Measurements from ENCODE around the gene GRAMD2B. TPM values are rescaled to one million over a fixed set of nuclear protein-coding genes. Genes with fewer than 3 reads are reported as not detected.
A peak's percentile ranks its signal among the peaks of the same experiment; 100 is the strongest.
"Not testable (repeated sequence)": the region's sequence is repeated elsewhere in the genome, so short reads cannot be mapped to it uniquely, and the experiment has no call there.

The GRAMD2B gene
- total RNA-seq, 2 donors from 2014 or later, result 12.7 to 15.7 TPM

DNA sequence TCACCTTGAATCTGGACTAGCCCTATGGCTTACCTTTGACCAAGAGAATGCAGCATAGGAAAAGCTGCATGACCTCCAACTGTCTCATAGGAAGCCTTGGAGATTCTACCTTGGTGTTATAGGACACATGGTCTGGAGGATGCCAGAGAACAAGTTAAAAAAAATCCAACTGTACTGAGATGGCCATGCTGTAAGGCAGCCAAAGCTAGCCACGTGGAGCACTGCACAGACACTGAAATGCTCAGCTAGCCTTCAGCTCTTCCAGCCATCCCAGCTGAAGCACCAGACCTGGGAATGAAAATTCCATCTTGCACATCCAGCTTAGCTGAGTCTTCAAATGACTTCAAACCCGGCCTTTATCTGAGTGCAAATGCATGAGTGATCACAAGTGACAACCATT, 6.0 kb upstream of the GRAMD2B start:
- DNase-seq (no peak), ATAC-seq (replicated peaks in 1 of 2) (no peak)
- Mint-ChIP-seq H3K27ac (no peak overlapping the region), H3K27me3 (ENCODE audit: low read depth) (no peaks in the 10 kb centered on the region), H3K36me3 (ENCODE audit: insufficient read depth in 2 of 2) (no peaks in the 10 kb centered on the region), H3K4me3 (no peak overlapping the region), H3K9me3 (peaks cover 0 to 4% of the 10 kb centered on the region in 2 donors), H3K4me1 (ENCODE audit: low read depth) (peaks cover 12% of the 10 kb centered on the region)

GRCh38 chr5:126419102-126419501, 4.1 kb upstream of the GRAMD2B start:
- DNase-seq (no peak), ATAC-seq (replicated peaks in 1 of 2) (no peak)
- no peak overlapping the region for H3K4me3 Mint-ChIP-seq
- H3K27ac Mint-ChIP-seq, result no peak overlapping the region
- H3K36me3 Mint-ChIP-seq (ENCODE audit: insufficient read depth in 2 of 2), result no peaks in the 10 kb centered on the region
- H3K27me3 Mint-ChIP-seq (ENCODE audit: low read depth), result no peaks in the 10 kb centered on the region
- peaks cover 1 to 4% of the 10 kb centered on the region in 2 donors for H3K9me3 Mint-ChIP-seq
- peaks cover 23% of the 10 kb centered on the region for H3K4me1 Mint-ChIP-seq (ENCODE audit: low read depth)

DNA sequence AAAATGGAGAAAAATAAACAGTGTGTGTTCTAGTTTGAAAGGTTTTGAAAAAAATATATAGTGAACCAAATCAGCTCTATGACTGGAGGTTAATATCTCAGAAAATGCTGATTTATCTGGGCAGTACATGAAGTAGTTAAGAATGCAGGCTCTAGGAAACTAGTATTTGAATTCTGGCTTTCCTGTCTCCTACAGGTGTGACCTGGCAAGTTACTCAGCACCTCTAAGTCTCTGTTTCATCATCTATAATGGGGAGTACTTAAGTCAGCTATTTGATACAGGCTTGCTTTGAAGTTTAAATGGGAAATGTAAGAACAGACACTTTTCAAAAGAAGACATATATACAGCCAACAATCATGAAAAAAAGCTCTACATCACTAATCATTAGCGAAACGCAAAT, 5.2 kb downstream of the GRAMD2B start:
- ATAC-seq (replicated peaks in 1 of 2), result no peak
- Mint-ChIP-seq H3K9me3 (no peaks in the 10 kb centered on the region), H3K4me1 (ENCODE audit: low read depth) (peaks cover 34% of the 10 kb centered on the region), H3K4me3 (no peak overlapping the region), H3K36me3 (ENCODE audit: insufficient read depth in 2 of 2) (peaks cover 2% of the 10 kb centered on the region in 2 donors), H3K27ac (no peak overlapping the region), H3K27me3 (ENCODE audit: low read depth) (no peaks in the 10 kb centered on the region)
- no peak for DNase-seq

DNA sequence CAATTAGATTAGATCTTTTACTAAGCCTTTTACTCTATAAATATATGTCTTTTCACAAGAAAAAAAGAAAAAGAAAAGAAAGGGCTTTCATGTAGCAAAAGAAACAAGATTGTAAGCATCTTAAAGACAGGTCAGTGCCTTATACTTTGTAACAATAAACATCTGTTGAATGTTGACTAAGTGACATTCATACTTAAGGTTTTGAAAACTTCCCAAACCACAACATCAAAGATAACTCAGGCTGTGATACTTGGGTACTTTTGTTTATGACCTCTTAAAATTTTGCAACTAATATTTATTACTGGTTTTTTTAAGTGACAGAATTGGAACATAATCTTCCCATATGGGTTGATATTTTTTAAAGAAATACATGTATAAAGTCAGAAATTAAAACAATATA, 7.4 kb downstream of the GRAMD2B start:
- H3K9me3 Mint-ChIP-seq, result no peaks in the 10 kb centered on the region
- peaks cover 14% of the 10 kb centered on the region for H3K4me1 Mint-ChIP-seq (ENCODE audit: low read depth)
- no peak overlapping the region for H3K27ac Mint-ChIP-seq
- no peaks in the 10 kb centered on the region for H3K27me3 Mint-ChIP-seq (ENCODE audit: low read depth)
- no peak overlapping the region for H3K4me3 Mint-ChIP-seq
- DNase-seq, result no peak
- no peak for ATAC-seq (replicated peaks in 1 of 2)
- H3K36me3 Mint-ChIP-seq (ENCODE audit: insufficient read depth in 2 of 2), result peaks cover 2% of the 10 kb centered on the region in 2 donors

DNA sequence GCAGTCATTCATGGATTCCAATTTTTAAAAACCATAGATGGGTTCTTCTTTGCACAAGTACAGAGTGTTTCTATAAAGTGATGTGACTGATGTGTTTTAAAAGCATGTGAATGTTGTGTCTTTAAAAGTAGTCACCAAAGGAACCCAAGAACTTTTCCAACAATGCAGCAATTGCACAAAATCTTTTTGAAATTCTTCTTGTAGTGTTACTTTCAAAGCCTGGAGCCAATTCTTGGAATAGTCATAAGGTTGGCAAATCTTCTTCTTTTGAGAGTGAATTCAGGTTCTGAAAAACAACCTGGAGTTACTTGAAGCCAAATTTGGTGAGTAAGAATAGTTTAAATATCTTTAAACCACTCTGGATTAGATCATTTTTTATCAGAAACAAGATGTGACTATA, 10.5 kb downstream of the GRAMD2B start:
- ATAC-seq (replicated peaks in 1 of 2) (no peak), DNase-seq (no peak)
- Mint-ChIP-seq H3K4me3 (no peak overlapping the region), H3K36me3 (ENCODE audit: insufficient read depth in 2 of 2) (peaks cover 8 to 12% of the 10 kb centered on the region in 2 donors), H3K4me1 (ENCODE audit: low read depth) (peaks cover 20% of the 10 kb centered on the region), H3K27me3 (ENCODE audit: low read depth) (no peaks in the 10 kb centered on the region), H3K9me3 (no peaks in the 10 kb centered on the region), H3K27ac (no peak overlapping the region)

DNA sequence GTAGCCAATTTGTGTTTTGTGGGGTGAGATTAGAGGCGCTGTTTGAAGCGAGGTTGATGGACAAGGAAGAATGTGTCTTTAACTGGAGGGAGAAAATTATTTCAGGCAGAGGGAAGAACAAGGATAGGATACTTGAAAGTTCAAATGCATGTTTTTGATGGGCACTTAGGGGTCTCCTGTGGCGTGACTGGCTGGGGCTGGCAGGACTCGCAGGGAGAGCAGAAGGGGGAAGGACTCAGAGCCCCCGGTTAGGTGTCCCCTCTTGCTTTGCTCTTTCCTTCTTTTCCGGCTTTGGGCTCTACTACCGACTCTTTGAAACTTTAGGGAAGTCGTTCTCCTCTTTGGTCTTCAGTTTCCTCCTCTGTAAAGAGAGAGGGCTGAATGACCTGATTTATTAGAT, 12.1 kb downstream of the GRAMD2B start:
- ATAC-seq (replicated peaks in 1 of 2), result no peak
- H3K4me1 Mint-ChIP-seq (ENCODE audit: low read depth), result peaks cover 23% of the 10 kb centered on the region
- H3K27ac Mint-ChIP-seq, result no peak overlapping the region
- H3K4me3 Mint-ChIP-seq, result no peak overlapping the region
- H3K9me3 Mint-ChIP-seq, result no peaks in the 10 kb centered on the region
- DNase-seq, result no peak
- H3K27me3 Mint-ChIP-seq (ENCODE audit: low read depth), result no peaks in the 10 kb centered on the region
- peaks cover 10 to 13% of the 10 kb centered on the region in 2 donors for H3K36me3 Mint-ChIP-seq (ENCODE audit: insufficient read depth in 2 of 2)

DNA sequence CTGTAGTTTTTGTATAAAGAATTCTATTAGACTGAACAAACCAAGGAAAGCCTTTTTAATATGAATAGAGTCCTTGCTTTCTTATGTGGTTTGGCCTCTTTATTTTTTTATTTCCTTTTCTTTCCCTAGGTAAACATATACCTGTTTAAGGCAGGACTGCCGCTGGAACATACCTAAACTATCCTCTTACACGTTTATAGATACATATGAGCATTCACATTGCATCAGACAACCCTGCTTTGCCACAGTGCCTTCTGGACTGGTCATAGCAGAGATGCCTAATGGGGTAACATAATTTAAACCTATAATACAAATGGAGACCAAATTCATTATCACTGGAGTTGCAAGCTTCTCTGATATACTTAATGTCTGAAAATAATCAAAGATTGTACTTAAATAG, 12.5 kb downstream of the GRAMD2B start:
- DNase-seq, result no peak
- H3K27ac Mint-ChIP-seq, result no peak overlapping the region
- peaks cover 10 to 16% of the 10 kb centered on the region in 2 donors for H3K36me3 Mint-ChIP-seq (ENCODE audit: insufficient read depth in 2 of 2)

DNA sequence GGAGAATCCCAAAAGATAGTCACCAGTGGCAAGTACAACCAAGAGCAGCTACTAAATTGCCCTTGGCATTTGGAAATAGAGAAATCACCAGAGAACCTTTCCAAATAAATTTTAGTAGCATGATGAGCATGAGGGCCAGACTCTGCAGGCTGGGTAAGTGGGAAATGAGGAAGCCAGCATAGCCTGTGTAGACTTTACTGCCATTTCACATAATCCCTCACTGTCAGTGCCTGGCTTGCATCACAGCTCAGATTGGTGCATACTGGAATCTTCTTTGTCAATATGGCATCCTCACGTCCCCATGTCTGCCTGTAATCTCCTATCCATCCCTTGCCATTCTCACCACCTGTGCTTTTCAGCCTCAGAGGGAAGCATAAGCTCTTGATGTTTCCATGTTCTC, 14.5 kb downstream of the GRAMD2B start:
- no peak for DNase-seq
- H3K27me3 Mint-ChIP-seq (ENCODE audit: low read depth), result no peaks in the 10 kb centered on the region
- peaks cover 10 to 14% of the 10 kb centered on the region in 2 donors for H3K36me3 Mint-ChIP-seq (ENCODE audit: insufficient read depth in 2 of 2)
- H3K4me1 Mint-ChIP-seq (ENCODE audit: low read depth), result peaks cover 37% of the 10 kb centered on the region
- peak in 1 of 2 donors; percentile 3 for ATAC-seq (replicated peaks in 1 of 2)
- no peaks in the 10 kb centered on the region for H3K9me3 Mint-ChIP-seq
- H3K4me3 Mint-ChIP-seq, result peak overlapping the region; percentile 4 to 76
- H3K27ac Mint-ChIP-seq, result no peak overlapping the region

More for the DNA sequence above, 12.5 kb downstream of the GRAMD2B start:
- ATAC-seq (replicated peaks in 1 of 2), result no peak
- H3K4me3 Mint-ChIP-seq, result no peak overlapping the region
- H3K27me3 Mint-ChIP-seq (ENCODE audit: low read depth), result no peaks in the 10 kb centered on the region
- H3K9me3 Mint-ChIP-seq, result no peaks in the 10 kb centered on the region
- H3K4me1 Mint-ChIP-seq (ENCODE audit: low read depth), result peaks cover 23% of the 10 kb centered on the region

DNA sequence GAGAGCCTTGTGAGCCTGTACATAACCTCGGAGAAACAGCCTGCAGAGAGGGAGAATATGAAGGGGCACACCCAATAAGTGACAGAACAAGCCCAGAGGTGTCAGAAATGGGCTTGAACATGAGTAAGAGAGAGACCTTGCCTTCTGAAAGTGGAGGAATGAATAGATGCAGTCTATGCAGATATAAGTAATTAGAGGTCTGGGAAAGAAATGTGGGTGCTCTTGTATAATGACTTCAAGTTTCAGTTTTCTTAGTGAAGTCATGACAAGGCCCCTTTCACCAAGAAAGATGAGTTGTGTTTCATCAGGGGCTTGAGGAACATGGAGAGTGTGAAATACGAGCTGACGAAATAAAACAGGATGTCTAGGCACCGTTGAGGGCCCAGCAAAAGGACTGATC, 15.1 kb downstream of the GRAMD2B start:
- no peaks in the 10 kb centered on the region for H3K9me3 Mint-ChIP-seq
- H3K27me3 Mint-ChIP-seq (ENCODE audit: low read depth), result no peaks in the 10 kb centered on the region
- peak overlapping the region; percentile 91 for H3K27ac Mint-ChIP-seq
- peak overlapping the region; percentile 33 to 76 for H3K4me3 Mint-ChIP-seq
- peaks cover 43% of the 10 kb centered on the region for H3K4me1 Mint-ChIP-seq (ENCODE audit: low read depth)
- H3K36me3 Mint-ChIP-seq (ENCODE audit: insufficient read depth in 2 of 2), result peaks cover 8 to 14% of the 10 kb centered on the region in 2 donors
- peak; percentile 99 for ATAC-seq (replicated peaks in 1 of 2)
- DNase-seq, result peak; percentile 34 to 37

DNA sequence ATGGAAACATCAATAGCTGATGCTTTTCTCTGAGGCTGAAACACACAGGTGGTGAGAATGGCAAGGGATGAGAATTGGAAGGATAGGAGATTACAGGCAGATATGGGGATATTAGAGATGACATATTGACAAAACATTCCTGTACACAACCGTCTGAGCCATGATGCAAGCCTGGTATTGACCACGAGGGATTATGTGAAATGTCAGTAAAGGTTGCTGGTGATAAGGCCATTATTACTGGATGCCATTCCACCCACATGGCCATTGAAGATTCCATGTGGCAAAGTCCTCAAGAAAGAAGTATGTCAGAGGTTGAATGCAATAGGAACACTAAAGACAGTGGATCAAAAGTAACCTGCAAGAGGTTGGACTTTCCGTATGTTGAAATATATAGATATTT, 15.7 kb downstream of the GRAMD2B start:
- Mint-ChIP-seq H3K4me3 (peak overlapping the region in 1 of 2 donors; percentile 76), H3K27ac (peak overlapping the region; percentile 91), H3K27me3 (ENCODE audit: low read depth) (no peaks in the 10 kb centered on the region)

DNA sequence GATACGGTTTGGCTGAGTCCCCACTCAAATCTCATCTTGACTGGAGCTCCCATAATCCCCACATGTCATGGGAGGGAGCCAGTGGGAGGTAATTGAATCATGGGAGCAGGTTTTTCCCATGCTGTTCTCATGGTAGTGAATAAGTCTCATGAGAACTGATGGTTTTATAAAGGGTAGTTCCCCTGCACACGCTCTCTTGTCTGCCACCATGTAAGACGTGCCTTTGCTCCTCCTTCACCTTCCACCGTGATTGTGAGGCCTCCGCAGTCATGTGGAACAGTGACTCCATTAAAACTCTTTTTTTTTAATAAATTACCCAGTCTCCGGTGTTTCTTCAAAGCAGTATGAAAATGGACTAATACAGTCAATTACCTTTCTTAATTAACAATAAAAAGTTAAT, 16.5 kb downstream of the GRAMD2B start:
- DNase-seq; H3K27me3 Mint-ChIP-seq (ENCODE audit: low read depth); ATAC-seq (replicated peaks in 1 of 2); H3K9me3 Mint-ChIP-seq; H3K27ac Mint-ChIP-seq; H3K4me3 Mint-ChIP-seq: not testable (repeated sequence)
- Mint-ChIP-seq H3K4me1 (ENCODE audit: low read depth) (peaks cover 57% of the 10 kb centered on the region), H3K36me3 (ENCODE audit: insufficient read depth in 2 of 2) (peaks cover 8 to 15% of the 10 kb centered on the region in 2 donors)

More for the DNA sequence above, 15.7 kb downstream of the GRAMD2B start:
- Mint-ChIP-seq H3K36me3 (ENCODE audit: insufficient read depth in 2 of 2) (peaks cover 8 to 14% of the 10 kb centered on the region in 2 donors), H3K4me1 (ENCODE audit: low read depth) (peaks cover 49% of the 10 kb centered on the region), H3K9me3 (no peaks in the 10 kb centered on the region)
- DNase-seq, result no peak
- ATAC-seq (replicated peaks in 1 of 2), result no peak

GRCh38 chr5:126441230-126441629, 18.0 kb downstream of the GRAMD2B start:
- DNase-seq, result no peak
- Mint-ChIP-seq H3K36me3 (ENCODE audit: insufficient read depth in 2 of 2) (peaks cover 8 to 15% of the 10 kb centered on the region in 2 donors), H3K27ac (no peak overlapping the region), H3K4me1 (ENCODE audit: low read depth) (peaks cover 72% of the 10 kb centered on the region), H3K4me3 (no peak overlapping the region), H3K27me3 (ENCODE audit: low read depth) (no peaks in the 10 kb centered on the region), H3K9me3 (peaks cover 0 to 2% of the 10 kb centered on the region in 2 donors)
- ATAC-seq (replicated peaks in 1 of 2), result no peak

DNA sequence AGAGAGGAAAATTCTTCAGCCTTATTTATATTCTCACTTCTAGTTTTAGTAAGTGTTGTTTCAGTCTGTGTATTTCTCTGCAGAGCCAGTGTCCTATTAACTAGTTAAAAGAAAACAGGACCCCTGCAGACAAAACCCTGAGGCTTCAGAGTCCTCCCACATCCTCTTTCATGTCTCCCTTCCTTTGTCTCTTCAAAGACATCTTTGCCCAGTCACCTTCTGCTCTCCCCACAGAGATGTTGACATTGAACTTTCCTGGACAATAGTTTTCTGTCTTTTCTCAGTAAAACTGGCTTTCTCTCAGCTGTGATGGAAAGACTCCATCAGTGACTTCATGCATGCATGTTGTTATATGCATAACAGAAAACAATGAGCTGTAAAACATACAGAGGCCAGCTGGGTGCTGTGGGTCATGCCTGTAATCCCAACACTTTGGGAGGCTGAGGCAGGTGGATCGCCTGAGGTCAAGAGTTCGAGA, 20.2 kb downstream of the GRAMD2B start:
- H3K36me3 Mint-ChIP-seq (ENCODE audit: insufficient read depth in 2 of 2), result peaks cover 5 to 8% of the 10 kb centered on the region in 2 donors
- ATAC-seq (replicated peaks in 1 of 2), result peak; percentile 6 to 21

DNA sequence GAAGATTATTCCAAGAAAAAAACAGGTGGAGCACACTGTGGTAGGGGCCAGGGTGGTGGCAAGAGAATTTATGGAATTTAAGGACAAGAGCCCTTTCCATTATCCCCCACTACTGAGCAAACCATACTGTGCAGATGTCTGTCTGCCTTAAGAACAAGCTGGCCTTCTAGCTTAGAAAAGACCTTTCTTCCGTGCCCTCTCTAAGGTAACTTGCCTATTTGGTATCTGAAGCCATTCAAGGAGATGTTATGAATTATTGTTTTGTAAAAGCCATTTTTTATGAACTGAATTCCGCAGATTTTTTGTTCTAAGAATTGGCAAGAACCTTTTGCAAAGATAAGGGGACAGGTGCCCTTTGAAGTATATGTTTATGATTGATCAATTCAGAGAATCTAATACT, 20.9 kb downstream of the GRAMD2B start:
- no peak overlapping the region for H3K27ac Mint-ChIP-seq

More for the DNA sequence above, 20.2 kb downstream of the GRAMD2B start:
- Mint-ChIP-seq H3K4me1 (ENCODE audit: low read depth) (peaks cover 77% of the 10 kb centered on the region), H3K9me3 (peaks cover 0 to 2% of the 10 kb centered on the region in 2 donors), H3K27me3 (ENCODE audit: low read depth) (no peaks in the 10 kb centered on the region), H3K27ac (peak overlapping the region; percentile 19), H3K4me3 (peak overlapping the region; percentile 41 to 51)
- no peak for DNase-seq

More for the DNA sequence above, 20.9 kb downstream of the GRAMD2B start:
- ATAC-seq (replicated peaks in 1 of 2) (no peak), DNase-seq (no peak)
- H3K4me3 Mint-ChIP-seq, result no peak overlapping the region
- H3K36me3 Mint-ChIP-seq (ENCODE audit: insufficient read depth in 2 of 2), result peaks cover 0 to 4% of the 10 kb centered on the region in 2 donors
- peaks cover 78% of the 10 kb centered on the region for H3K4me1 Mint-ChIP-seq (ENCODE audit: low read depth)
- H3K27me3 Mint-ChIP-seq (ENCODE audit: low read depth), result no peaks in the 10 kb centered on the region
- H3K9me3 Mint-ChIP-seq, result peaks cover 0 to 2% of the 10 kb centered on the region in 2 donors

Measured in activated T-cell treated with anti-CD3 and anti-CD28 coated beads, Interleukin-2, amount 50 U/mL, for 72 hours (primary cell).